T-helper 1 cell treated with Interleukin-12 subunit alpha and Interleukin-12 subunit beta and Interleukin-4 antibody, amounts not matched to agents 30 μg/mL and 1 μg/mL, for 36 hours (primary cell): ENCODE results near the gene OARD1.

Source experiments
- H3K27ac Mint-ChIP-seq: one replicate; pipeline ENCODE4 v1.8.0; 2021; ENCODE audit warnings: mild to moderate bottlenecking, mixed read lengths
- H3K27me3 Mint-ChIP-seq: one replicate; pipeline ENCODE4 v1.8.0; 2021; ENCODE audit warnings: low read depth, mixed read lengths
- H3K36me3 Mint-ChIP-seq: one replicate; pipeline ENCODE4 v1.8.0; 2021; ENCODE audit warnings: low read depth, mixed read lengths
- H3K4me1 Mint-ChIP-seq: one replicate; pipeline ENCODE4 v1.8.0; 2021; ENCODE audit warnings: low read depth, mixed read lengths
- H3K4me3 Mint-ChIP-seq: one replicate; pipeline ENCODE4 v1.8.0; 2021; ENCODE audit warnings: mild to moderate bottlenecking, moderate library complexity, mixed read lengths
- H3K9me3 Mint-ChIP-seq: one replicate; pipeline ENCODE4 v1.8.0; 2021; ENCODE audit warnings: mixed read lengths

OARD1 gene

DNA sequence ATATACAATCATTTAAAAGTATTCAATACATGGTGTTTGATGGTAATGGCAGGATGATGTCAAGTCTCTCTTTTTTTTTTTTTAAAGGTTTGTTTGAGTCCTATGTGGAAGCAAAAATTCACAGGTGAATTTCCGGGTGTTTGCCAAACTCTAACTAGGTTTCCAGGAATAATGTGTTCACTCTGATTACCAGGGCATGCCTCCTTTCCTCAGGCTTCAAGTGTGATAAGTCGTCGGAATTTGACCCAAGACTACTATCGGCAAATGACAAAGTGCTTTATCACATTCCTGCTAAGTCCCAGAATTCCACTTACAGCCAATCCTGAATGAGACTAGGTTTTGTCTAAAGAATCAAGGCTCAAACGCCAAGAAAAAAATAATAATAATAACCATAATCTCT is 7.3 kb downstream of the OARD1 start:
- H3K9me3 Mint-ChIP-seq, result no peaks in the 10 kb centered on the region
- peaks cover 41% of the 10 kb centered on the region for H3K36me3 Mint-ChIP-seq
- H3K27me3 Mint-ChIP-seq, result no peaks in the 10 kb centered on the region
- H3K27ac Mint-ChIP-seq, result no peak overlapping the region
- H3K4me3 Mint-ChIP-seq, result no peak overlapping the region
- peaks cover 22% of the 10 kb centered on the region for H3K4me1 Mint-ChIP-seq

DNA sequence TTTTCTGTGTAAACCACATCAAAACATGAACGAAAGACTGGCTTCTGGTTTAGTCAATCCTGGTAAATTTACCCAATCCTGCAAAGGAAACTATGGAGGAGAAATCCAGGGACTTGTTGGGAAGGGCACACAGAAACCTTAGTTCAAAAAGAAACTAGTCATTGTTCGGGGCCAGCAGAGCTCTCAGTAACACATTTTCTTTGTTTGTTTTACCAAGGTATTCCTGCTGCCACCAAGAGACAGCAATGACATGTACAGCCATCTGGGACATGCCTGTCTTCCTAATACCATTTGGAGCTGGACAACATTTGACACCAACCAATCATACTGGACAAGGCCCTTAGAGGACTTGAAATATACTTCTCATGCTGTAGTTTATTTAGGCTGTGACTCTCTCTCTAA is 8.3 kb downstream of the OARD1 start:
- no peak overlapping the region for H3K4me3 Mint-ChIP-seq
- H3K9me3 Mint-ChIP-seq, result no peaks in the 10 kb centered on the region
- peaks cover 33% of the 10 kb centered on the region for H3K36me3 Mint-ChIP-seq
- H3K4me1 Mint-ChIP-seq, result peaks cover 16% of the 10 kb centered on the region
- no peaks in the 10 kb centered on the region for H3K27me3 Mint-ChIP-seq
- no peak overlapping the region for H3K27ac Mint-ChIP-seq

DNA sequence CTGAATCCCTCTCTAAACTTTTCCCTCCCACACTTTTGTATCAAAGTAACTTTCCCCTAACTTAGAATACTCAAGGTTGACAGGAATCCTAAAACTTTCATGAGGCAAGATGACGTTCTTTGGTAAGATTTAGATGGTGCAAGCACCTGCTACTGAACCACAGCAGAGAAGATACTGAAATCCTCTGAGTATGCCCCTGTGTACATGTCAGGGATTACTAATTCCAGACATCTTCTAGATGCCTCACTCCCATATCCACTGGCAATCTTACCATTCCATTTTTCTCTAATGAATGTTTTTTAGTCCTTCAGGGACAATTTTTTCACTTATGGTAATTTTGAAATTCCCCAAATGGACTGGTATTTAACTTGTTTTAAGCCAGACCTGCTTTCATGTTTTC is 10.1 kb downstream of the OARD1 start:
- peaks cover 23% of the 10 kb centered on the region for H3K36me3 Mint-ChIP-seq
- no peaks in the 10 kb centered on the region for H3K9me3 Mint-ChIP-seq
- no peak overlapping the region for H3K4me3 Mint-ChIP-seq
- no peaks in the 10 kb centered on the region for H3K27me3 Mint-ChIP-seq
- H3K27ac Mint-ChIP-seq, result no peak overlapping the region
- H3K4me1 Mint-ChIP-seq, result peaks cover 8% of the 10 kb centered on the region

DNA sequence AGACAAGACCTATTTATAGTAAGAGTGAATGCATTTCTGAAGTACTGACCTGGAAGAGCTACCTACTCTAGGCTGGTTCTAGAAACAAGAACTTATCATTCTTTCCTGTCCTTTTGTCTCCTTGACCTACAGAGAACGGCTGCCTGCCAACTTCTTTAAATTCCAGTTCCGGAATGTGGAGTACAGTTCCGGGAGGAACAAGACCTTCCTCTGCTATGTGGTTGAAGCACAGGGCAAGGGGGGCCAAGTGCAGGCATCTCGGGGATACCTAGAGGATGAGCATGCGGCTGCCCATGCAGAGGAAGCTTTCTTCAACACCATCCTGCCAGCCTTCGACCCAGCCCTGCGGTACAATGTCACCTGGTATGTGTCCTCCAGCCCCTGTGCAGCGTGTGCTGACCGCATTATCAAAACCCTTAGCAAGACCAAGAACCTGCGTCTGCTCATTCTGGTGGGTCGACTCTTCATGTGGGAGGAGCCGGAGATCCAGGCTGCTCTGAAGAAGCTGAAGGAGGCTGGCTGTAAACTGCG is 10.9 kb downstream of the OARD1 start:
- Mint-ChIP-seq H3K4me3 (no peak overlapping the region), H3K27me3 (no peaks in the 10 kb centered on the region), H3K4me1 (peaks cover 2% of the 10 kb centered on the region), H3K27ac (no peak overlapping the region), H3K36me3 (peaks cover 17% of the 10 kb centered on the region), H3K9me3 (no peaks in the 10 kb centered on the region)

DNA sequence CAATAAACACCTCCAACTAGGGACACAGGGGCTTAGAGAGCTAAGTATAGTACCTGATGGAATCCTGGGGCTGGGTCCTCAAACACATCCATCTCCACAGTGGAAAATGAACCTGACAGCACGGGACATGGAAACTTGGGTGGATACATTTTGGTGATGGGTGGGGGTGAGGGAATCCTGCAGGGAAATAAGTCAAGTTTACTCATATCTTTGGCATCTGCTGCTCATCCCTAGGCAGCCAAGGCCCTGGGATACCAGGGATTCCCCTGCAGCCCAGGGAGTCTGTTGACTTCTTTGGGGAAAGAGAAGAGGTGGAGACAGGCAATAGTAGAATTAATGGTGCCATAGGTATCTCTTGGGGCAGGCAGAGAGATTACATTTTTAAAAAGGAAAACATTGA is 12.6 kb downstream of the OARD1 start:
- Mint-ChIP-seq H3K9me3 (no peaks in the 10 kb centered on the region), H3K27me3 (no peaks in the 10 kb centered on the region), H3K36me3 (peaks cover 11% of the 10 kb centered on the region), H3K4me1 (no peaks in the 10 kb centered on the region), H3K27ac (no peak overlapping the region), H3K4me3 (no peak overlapping the region)

DNA sequence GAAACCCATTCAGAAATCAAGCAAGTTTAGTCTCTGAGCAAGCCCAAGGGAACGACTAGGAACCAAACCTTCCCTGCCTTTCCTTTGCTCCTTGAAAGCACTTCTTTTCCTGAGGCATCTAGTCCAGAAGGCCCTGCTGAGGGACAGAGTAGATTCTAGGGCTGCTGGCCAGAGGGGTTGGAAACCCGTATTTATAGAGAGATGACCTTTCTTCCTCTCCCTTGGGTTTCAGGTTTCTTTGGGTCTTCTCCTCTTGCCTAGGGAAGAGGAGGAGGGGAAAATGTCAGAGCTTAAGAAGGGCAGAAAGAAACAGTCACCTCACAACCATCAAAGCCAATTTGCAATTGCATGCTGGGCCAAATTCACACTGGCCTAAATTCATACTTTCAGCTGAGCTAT is 13.4 kb downstream of the OARD1 start:
- no peaks in the 10 kb centered on the region for H3K27me3 Mint-ChIP-seq
- H3K4me3 Mint-ChIP-seq, result no peak overlapping the region
- H3K9me3 Mint-ChIP-seq, result no peaks in the 10 kb centered on the region
- peaks cover 10% of the 10 kb centered on the region for H3K36me3 Mint-ChIP-seq
- no peaks in the 10 kb centered on the region for H3K4me1 Mint-ChIP-seq
- no peak overlapping the region for H3K27ac Mint-ChIP-seq

DNA sequence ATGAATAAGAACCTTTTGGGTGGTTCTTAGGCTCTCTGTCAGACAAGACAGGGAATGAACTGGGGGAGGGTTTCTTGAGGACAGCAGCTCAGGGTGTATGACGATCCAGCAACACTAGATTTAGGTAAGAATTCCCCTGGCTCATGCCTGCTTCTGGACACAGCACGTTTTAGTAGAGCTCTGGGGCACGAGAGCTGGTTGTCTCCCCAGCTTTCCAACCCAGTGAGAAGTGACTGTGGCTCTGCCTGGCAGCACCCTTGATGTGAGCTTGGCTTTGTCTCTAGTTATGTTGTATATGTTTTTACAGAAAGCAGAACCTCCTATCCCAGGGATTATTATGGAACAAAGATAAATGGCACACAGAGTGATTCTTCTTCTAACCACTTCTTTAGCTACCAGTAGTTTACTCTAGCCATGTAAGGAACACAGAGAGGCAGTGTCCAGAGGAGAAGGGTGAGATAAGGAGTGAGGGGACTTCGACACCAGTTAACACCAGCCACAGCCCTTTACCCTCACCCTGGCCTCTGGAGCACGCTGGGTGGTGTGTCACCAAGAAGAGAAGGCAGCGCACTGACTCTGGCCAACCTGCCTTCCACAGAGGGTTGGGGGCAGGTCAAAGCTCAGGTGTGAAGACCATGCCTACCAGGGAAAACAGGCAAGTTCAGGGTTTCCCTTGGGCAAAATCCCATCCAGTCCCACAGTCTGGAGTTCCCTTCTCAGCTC is 15.2 kb downstream of the OARD1 start:
- no peak overlapping the region for H3K27ac Mint-ChIP-seq
- H3K36me3 Mint-ChIP-seq, result peaks cover 6% of the 10 kb centered on the region
- H3K27me3 Mint-ChIP-seq, result no peaks in the 10 kb centered on the region
- H3K9me3 Mint-ChIP-seq, result no peaks in the 10 kb centered on the region
- H3K4me3 Mint-ChIP-seq, result no peak overlapping the region
- H3K4me1 Mint-ChIP-seq, result peaks cover 8% of the 10 kb centered on the region

DNA sequence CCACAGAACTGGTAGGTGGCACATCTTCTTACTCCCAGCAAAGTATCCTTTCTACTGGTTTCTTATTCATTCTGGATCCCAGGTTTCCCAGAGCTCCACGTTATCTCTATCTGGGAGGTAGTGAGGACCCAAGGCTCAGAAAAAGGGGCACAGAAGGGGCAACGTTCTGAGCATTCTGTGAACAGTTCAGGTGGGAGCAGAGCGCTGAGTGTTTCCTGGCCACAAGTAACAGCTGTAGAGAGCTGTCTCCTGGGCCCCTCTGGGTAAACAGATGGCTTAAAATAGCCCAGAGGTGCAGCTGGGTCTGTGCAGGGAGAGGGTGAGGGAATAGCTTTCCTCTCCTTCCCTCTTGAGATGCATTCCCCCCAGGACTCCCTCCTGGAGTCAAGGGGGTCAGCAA is 17.0 kb downstream of the OARD1 start:
- Mint-ChIP-seq H3K4me1 (peaks cover 11% of the 10 kb centered on the region), H3K27me3 (no peaks in the 10 kb centered on the region), H3K36me3 (peaks cover 10% of the 10 kb centered on the region), H3K4me3 (no peak overlapping the region), H3K27ac (no peak overlapping the region), H3K9me3 (no peaks in the 10 kb centered on the region)

DNA sequence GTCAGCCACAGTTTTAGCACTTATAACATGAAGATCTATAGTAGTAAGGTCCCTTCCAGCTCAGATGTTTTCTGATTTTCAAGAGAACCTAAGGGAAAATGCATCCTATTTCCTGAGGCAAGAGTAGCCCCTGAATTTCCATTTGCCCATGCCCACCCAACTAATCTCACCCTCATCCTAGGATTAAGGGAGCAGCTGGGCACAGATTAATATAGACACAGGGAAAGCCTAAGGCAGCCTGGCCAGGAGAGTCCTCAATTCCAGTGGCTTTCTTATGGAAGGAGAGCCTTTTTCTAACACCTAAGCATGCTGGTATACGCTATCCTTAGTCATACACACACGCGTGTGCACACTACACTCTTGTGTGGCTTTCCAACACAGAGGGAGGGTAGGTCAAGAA is 17.6 kb downstream of the OARD1 start:
- peaks cover 11% of the 10 kb centered on the region for H3K4me1 Mint-ChIP-seq
- H3K36me3 Mint-ChIP-seq, result peaks cover 7% of the 10 kb centered on the region
- no peak overlapping the region for H3K4me3 Mint-ChIP-seq
- H3K27ac Mint-ChIP-seq, result no peak overlapping the region
- H3K27me3 Mint-ChIP-seq, result no peaks in the 10 kb centered on the region
- no peaks in the 10 kb centered on the region for H3K9me3 Mint-ChIP-seq

DNA sequence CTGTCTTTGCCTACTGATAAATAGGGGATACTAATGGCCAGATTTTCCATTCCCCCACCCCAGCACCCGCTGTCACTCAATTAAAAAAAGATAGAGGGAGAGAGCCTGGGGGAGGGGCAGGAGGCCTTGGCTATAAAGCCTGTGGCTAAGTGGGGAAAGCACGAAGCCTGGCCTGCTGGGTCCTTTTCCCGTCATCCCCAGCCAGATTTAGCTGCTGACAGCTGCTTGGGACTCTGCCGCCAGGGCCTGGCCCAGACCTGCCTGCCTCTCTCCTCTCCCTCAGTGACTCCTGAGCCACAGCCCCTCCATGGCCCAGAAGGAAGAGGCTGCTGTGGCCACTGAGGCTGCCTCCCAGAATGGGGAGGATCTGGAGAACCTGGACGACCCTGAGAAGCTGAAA is 19.1 kb downstream of the OARD1 start, which contains the start of gene APOBEC2:
Gene APOBEC2, plus strand, starts transcription at position 162 of the 400 bp plus-strand sequence. Its CDS starts 146 bp downstream, at position 308.
- H3K4me3 Mint-ChIP-seq, result no peak within 1 kb of the TSS
- peaks cover 11% of the 10 kb centered on the region for H3K4me1 Mint-ChIP-seq
- peak within 1 kb of the TSS; percentile 78 for H3K27ac Mint-ChIP-seq

DNA sequence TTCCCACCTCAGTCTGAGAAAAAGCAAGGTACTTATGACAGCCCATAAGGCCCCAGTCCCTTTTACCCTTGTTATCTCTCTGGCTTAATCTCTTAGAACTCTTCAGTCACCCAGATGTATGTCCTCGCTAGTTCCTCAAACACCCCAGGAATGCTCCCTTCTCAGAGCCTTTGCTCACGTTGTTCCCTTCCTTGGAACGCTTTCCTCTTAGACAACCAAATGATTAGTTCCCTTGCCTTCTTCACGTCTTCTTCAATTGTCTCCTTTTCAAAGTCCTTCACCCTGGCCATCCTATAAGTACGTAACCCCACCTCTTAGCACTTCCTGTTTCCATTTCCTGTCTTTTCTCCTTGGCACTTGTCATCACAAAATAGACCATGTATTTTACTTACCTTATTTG is 20.3 kb downstream of the OARD1 start:
- H3K4me1 Mint-ChIP-seq, result peaks cover 11% of the 10 kb centered on the region
- H3K36me3 Mint-ChIP-seq, result peaks cover 7% of the 10 kb centered on the region
- no peaks in the 10 kb centered on the region for H3K9me3 Mint-ChIP-seq
- no peak overlapping the region for H3K4me3 Mint-ChIP-seq
- no peaks in the 10 kb centered on the region for H3K27me3 Mint-ChIP-seq
- peak overlapping the region; percentile 78 for H3K27ac Mint-ChIP-seq

More for the DNA sequence above, 19.1 kb downstream of the OARD1 start, which contains the start of gene APOBEC2:
- Mint-ChIP-seq H3K36me3 (peaks cover 7% of the 10 kb centered on the region), H3K9me3 (no peaks in the 10 kb centered on the region), H3K27me3 (no peaks in the 10 kb centered on the region)

DNA sequence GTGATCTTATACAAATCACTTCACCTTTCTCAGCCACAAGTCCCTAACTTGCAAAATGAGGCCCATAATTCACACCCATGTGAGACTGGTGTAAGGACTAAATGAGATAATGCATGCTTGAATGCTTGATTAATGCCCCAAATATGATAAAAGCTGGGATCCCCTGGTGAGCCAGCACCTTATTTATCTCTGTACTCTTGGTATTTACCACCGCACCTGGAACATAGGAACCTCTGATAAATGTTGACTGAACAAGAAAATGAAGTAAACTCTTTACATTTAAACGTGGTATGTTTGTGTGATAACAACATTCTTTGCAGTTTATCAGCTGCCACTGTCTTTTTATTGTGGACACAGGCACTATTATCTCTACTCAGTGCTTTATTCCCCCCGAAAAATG is 21.6 kb downstream of the OARD1 start:
- Mint-ChIP-seq H3K4me3 (no peak overlapping the region), H3K36me3 (peaks cover 7% of the 10 kb centered on the region), H3K9me3 (no peaks in the 10 kb centered on the region), H3K27me3 (no peaks in the 10 kb centered on the region), H3K4me1 (peaks cover 11% of the 10 kb centered on the region), H3K27ac (no peak overlapping the region)

DNA sequence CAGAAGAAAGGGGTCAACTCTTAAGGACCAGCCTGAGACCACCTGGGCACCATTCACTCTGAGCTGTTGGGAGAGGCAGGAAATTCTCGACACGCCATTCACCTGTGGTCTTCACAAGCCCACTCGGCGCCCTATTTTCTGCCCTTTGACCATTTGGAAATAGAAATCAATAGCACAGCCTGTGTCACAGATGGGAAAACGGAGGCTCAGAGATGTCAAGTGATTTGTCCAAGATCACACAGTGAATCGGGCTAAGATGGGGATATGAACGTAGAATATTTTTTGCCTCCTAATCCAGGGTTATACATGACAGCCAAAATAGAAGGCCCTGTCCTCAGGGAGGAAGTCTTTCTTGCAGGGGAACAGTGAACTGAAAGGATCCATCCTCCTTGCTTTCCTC is 22.2 kb downstream of the OARD1 start:
- Mint-ChIP-seq H3K9me3 (no peaks in the 10 kb centered on the region), H3K27me3 (no peaks in the 10 kb centered on the region), H3K36me3 (peaks cover 7% of the 10 kb centered on the region), H3K4me1 (peaks cover 11% of the 10 kb centered on the region), H3K4me3 (no peak overlapping the region), H3K27ac (no peak overlapping the region)

DNA sequence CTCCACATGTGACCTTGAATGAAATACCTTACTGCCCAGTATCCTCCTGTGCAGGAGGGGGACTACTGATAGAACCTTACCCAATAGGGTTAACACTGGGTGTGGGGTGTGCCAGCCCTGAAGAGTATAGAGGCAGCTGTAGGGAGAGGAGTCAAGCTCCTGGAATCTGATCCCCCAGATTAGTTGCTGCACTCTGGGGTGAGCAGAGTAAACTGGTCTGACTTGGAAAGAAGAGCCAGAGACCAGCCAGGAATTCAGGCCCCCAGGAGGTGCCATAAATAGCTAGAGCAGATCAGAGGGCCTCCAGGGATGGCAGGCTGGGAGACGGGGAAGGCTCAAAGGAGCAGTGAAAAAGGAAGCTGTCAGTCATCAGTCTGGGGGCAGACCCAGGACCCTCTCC is 22.6 kb downstream of the OARD1 start:
- H3K27ac Mint-ChIP-seq, result no peak overlapping the region
- no peaks in the 10 kb centered on the region for H3K9me3 Mint-ChIP-seq
- peaks cover 11% of the 10 kb centered on the region for H3K4me1 Mint-ChIP-seq

More for the DNA sequence above, 22.6 kb downstream of the OARD1 start:
- no peak overlapping the region for H3K4me3 Mint-ChIP-seq
- no peaks in the 10 kb centered on the region for H3K27me3 Mint-ChIP-seq
- peaks cover 7% of the 10 kb centered on the region for H3K36me3 Mint-ChIP-seq
